GM12892 (cell line): ENCODE measurements around the gene ATP13A2.

Experiments used
- POLR2A ChIP-seq: IDR thresholded peaks from 2 replicates; pipeline ENCODE4 v1.6.1; 2011; ENCODE audit warnings: low read depth, low read length, control low read depth
- POLR2AphosphoS5 ChIP-seq: IDR thresholded peaks from 2 replicates; pipeline ENCODE4 v1.6.1; 2011; ENCODE audit warnings: low read depth, low read length, control low read depth
- TAF1 ChIP-seq: IDR thresholded peaks from 2 replicates; pipeline ENCODE4 v1.6.1; 2011; ENCODE audit warnings: low read depth, mild to moderate bottlenecking, control low read depth, low read length, borderline replicate concordance

GRCh38 chr1:17027403-17027802 lies 15.7 kb upstream of the ATP13A2 start:
- no peak for TF ChIP-seq TAF1
- TF ChIP-seq POLR2A, result no peak
- no peak for TF ChIP-seq POLR2AphosphoS5
